Endothelial cell (in vitro differentiated cells): ENCODE measurements around the gene PPM1N. TPM values are rescaled to one million over a fixed set of nuclear protein-coding genes. Genes with fewer than 3 reads are reported as not detected.

Experiments
- DNase-seq: peaks from one replicate; pipeline ENCODE4 v3.0.0; 2021; ENCODE audit warnings: low spot score
- H3K27ac Mint-ChIP-seq: one replicate; pipeline ENCODE4 v1.8.0; 2021; ENCODE audit warnings: mixed read lengths, inconsistent platforms; ENCODE audit not compliant: unreplicated experiment
- H3K27me3 Mint-ChIP-seq: one replicate; pipeline ENCODE4 v1.8.0; 2021; ENCODE audit warnings: mild to moderate bottlenecking, moderate library complexity, mixed read lengths, inconsistent platforms; ENCODE audit not compliant: unreplicated experiment
- H3K36me3 Mint-ChIP-seq: one replicate; pipeline ENCODE4 v1.8.0; 2021; ENCODE audit warnings: mild to moderate bottlenecking, low read depth, mixed read lengths, inconsistent platforms; ENCODE audit not compliant: unreplicated experiment
- H3K4me1 Mint-ChIP-seq: one replicate; pipeline ENCODE4 v1.8.0; 2021; ENCODE audit warnings: mild to moderate bottlenecking, mixed read lengths, inconsistent platforms; ENCODE audit not compliant: unreplicated experiment
- H3K4me3 Mint-ChIP-seq: one replicate; pipeline ENCODE4 v1.8.0; 2021; ENCODE audit warnings: mild to moderate bottlenecking, mixed read lengths, inconsistent platforms; ENCODE audit not compliant: unreplicated experiment
- H3K9me3 Mint-ChIP-seq: one replicate; pipeline ENCODE4 v1.8.0; 2021; ENCODE audit warnings: mixed read lengths, inconsistent platforms; ENCODE audit not compliant: unreplicated experiment
- total RNA-seq: library from RNA; stranded (reverse); fragmentation: NEBNext Ultra II Directional; extraction: Animal tissue kit (Norgen Biotek cat#: 25700); gene quantifications from one replicate; pipeline ENCODE4 v1.2.1, GENCODE V29; 2021; ENCODE audit not compliant: unreplicated experiment
- TF ChIP-seq, protein P1 (sequence below): fragments of 200-600 bp; sonication (generic); IDR thresholded peaks from one replicate; pipeline ENCODE4 v1.5.0; 2021; ENCODE audit warnings: antibody characterized with exemption; ENCODE audit not compliant: unreplicated experiment

PPM1N gene
- total RNA-seq, 1 donor from 2014 or later, result 0.33 TPM

DNA sequence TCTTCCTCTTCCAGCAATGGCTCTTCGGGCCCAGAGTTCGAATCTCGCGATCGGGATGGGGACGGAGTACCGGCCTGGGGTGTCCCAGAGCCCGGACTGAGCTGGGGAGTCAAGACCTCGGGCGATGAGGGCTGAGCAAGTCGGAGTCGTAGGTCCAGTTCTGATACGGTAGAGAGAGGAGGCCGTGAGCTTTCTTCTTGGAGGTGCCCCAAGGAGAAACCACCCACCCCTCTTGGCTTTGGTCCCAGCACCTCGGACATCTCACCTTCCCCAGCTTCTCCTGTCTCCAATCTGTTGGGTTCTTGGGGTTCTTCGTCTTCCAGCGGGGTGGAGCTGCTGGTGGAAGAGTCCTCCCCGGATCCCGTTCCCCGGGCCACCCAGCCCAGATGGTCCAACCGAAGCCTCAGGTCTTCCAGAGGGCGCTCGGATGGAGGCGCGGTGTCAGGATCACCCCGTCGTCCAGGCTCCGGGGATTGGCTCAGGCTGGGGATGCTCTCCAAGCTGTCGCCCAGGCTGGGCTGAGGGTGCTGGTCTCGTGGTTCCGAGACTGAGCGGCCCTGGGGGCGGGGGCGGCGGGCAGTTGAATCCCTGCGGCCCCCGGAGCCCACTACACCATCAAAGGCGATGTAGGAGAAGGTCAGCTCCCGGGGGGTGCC lies 3.9 kb upstream of the PPM1N start:
- Mint-ChIP-seq H3K4me3 (peak overlapping the region; percentile 79), H3K27ac (no peak overlapping the region), H3K4me1 (peaks cover 19% of the 10 kb centered on the region), H3K27me3 (peaks cover 19% of the 10 kb centered on the region), H3K9me3 (no peaks in the 10 kb centered on the region), H3K36me3 (peaks cover 11% of the 10 kb centered on the region)
- DNase-seq, result no peak
- TF ChIP-seq, protein P1, sequence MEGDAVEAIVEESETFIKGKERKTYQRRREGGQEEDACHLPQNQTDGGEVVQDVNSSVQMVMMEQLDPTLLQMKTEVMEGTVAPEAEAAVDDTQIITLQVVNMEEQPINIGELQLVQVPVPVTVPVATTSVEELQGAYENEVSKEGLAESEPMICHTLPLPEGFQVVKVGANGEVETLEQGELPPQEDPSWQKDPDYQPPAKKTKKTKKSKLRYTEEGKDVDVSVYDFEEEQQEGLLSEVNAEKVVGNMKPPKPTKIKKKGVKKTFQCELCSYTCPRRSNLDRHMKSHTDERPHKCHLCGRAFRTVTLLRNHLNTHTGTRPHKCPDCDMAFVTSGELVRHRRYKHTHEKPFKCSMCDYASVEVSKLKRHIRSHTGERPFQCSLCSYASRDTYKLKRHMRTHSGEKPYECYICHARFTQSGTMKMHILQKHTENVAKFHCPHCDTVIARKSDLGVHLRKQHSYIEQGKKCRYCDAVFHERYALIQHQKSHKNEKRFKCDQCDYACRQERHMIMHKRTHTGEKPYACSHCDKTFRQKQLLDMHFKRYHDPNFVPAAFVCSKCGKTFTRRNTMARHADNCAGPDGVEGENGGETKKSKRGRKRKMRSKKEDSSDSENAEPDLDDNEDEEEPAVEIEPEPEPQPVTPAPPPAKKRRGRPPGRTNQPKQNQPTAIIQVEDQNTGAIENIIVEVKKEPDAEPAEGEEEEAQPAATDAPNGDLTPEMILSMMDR, result no peak

DNA sequence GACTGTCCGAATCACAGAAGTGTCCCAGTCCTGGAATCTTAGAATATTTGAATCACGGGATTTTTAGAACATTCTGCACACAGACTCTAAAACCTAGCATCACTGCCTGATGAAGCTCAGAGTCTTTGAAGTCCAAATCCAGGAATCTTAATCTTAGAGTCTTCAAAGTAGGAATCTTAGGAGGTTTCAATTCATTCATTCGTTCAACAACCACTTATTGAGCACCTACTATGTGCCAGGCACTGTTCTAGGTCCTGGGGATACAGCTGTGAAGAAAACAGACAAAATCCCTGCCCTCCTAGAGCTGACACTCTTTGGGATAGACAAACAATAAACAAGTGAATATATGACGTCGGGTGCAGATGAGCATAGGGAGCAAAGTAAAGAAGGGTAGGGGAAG lies 3.1 kb upstream of the PPM1N start:
- peak overlapping the region; percentile 86 for H3K4me3 Mint-ChIP-seq

DNA sequence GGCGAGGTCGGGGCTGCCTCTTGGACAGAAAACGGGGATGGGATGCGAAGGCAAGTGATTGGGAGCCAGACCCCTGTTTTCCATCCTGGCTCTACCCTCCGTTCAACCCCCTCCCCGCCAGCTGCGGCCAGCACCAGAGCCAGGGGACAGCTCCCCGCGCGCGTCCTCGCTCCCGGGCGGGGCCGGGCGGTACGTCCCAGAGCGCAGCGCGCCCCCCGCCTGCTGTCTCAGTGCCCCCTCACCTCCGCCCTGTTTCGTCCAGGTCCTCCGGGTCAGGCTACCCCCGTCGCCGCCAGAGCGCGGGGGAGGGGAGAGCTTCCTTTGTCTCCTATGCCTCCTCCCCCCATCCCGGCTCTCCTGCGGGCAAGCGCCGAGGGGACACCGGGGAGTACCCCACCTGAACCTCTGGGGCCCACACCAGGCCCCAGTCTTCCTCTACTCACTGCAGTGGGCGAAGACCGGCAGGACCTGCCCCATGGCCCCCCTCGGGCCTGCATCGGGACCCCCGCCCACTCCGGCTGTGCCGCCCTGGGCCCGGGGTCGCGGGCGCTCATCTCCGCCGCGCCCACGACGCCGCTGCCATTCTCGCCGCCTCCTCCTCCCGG lies 1.8 kb upstream of the PPM1N start:
- peak; percentile 67 for DNase-seq
- H3K27me3 Mint-ChIP-seq, result peaks cover 19% of the 10 kb centered on the region
- H3K9me3 Mint-ChIP-seq, result no peaks in the 10 kb centered on the region
- H3K4me3 Mint-ChIP-seq, result peak overlapping the region; percentile 86
- H3K4me1 Mint-ChIP-seq, result peaks cover 21% of the 10 kb centered on the region
- H3K27ac Mint-ChIP-seq, result no peak overlapping the region
- peaks cover 14% of the 10 kb centered on the region for H3K36me3 Mint-ChIP-seq
- TF ChIP-seq, protein P1, result no peak

More for the DNA sequence above, 3.1 kb upstream of the PPM1N start:
- DNase-seq, result no peak
- Mint-ChIP-seq H3K27me3 (peaks cover 19% of the 10 kb centered on the region), H3K9me3 (no peaks in the 10 kb centered on the region), H3K36me3 (peaks cover 14% of the 10 kb centered on the region), H3K4me1 (peaks cover 21% of the 10 kb centered on the region), H3K27ac (peak overlapping the region; percentile 26)
- TF ChIP-seq, protein P1, result no peak

DNA sequence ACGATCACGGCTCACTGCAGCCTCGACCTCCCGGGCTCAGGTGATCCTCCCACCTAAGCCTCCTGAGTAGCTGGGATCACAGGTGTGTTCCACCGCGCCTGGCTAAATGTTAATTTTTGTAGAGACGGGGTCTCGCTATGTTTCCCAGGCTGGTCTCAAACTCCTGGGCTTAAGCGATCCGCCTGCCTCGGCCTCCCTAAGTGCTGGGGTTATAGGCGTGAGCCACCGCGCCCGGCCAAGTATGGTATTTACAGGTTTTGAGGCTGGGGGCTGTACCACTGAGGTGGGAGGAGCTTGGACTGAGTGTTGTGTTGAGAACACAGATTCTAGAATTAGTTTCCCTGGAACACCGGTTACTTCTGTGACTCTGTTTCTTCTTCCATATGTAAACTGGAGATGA lies 452 bp upstream of the PPM1N start:
- DNase-seq, result no peak
- H3K27me3 Mint-ChIP-seq, result peaks cover 19% of the 10 kb centered on the region
- H3K4me1 Mint-ChIP-seq, result peaks cover 21% of the 10 kb centered on the region
- peak overlapping the region; percentile 65 for H3K4me3 Mint-ChIP-seq
- no peaks in the 10 kb centered on the region for H3K9me3 Mint-ChIP-seq
- H3K36me3 Mint-ChIP-seq, result peaks cover 14% of the 10 kb centered on the region
- H3K27ac Mint-ChIP-seq, result no peak overlapping the region
- TF ChIP-seq, protein P1, result no peak
